GM23338 (cell line): ENCODE data around the gene ELFN2. TPM values are rescaled to one million over a fixed set of nuclear protein-coding genes. Genes with fewer than 3 reads are reported as not detected.

Experiments used
- ATAC-seq: fragments of 200-7000 bp; cut with Tn5 transposase; 3 replicates; pipeline ENCODE4 v1.9.1; 2020
- DNase-seq: peaks from one replicate; pipeline ENCODE4 v3.0.0-alpha.2; 2015; ENCODE audit warnings: low spot score
- H2AFZ ChIP-seq: fragments of 200-600 bp; sonication (generic); 2 replicates; pipeline ENCODE4 v1.8.0; 2016; ENCODE audit warnings: antibody characterized with exemption, mild to moderate bottlenecking, moderate library complexity
- H3F3A ChIP-seq: fragments of 200-600 bp; sonication (generic); replicated peaks from 2 replicates; pipeline ENCODE4 v1.8.0; 2017; ENCODE audit warnings: antibody characterized with exemption, mixed run types, low read depth
- H3K27ac ChIP-seq: fragments of 200-600 bp; sonication (generic); 2 replicates; pipeline ENCODE4 v1.6.1; 2016; ENCODE audit warnings: low read depth
- H3K27me3 ChIP-seq: fragments of 200-600 bp; sonication (generic); 2 replicates; pipeline ENCODE4 v1.8.0; 2016; ENCODE audit warnings: mild to moderate bottlenecking, mixed run types, moderate library complexity; ENCODE audit not compliant: insufficient read depth
- H3K36me3 ChIP-seq: fragments of 200-600 bp; sonication (generic); 2 replicates; pipeline ENCODE4 v1.8.0; 2016; ENCODE audit warnings: mild to moderate bottlenecking; ENCODE audit not compliant: insufficient read depth
- H3K4me1 ChIP-seq: fragments of 200-600 bp; sonication (generic); 2 replicates; pipeline ENCODE4 v1.8.0; 2016; ENCODE audit warnings: mild to moderate bottlenecking, moderate library complexity; ENCODE audit not compliant: insufficient read depth
- H3K4me2 ChIP-seq: fragments of 200-600 bp; sonication (generic); 2 replicates; pipeline ENCODE4 v1.7.1; 2017; ENCODE audit warnings: mixed run types
- H3K4me3 ChIP-seq: fragments of 200-600 bp; sonication (generic); 2 replicates; pipeline ENCODE4 v1.6.1; 2016; ENCODE audit warnings: mixed run types
- H3K79me2 ChIP-seq: fragments of 200-600 bp; sonication (generic); replicated peaks from 2 replicates; pipeline ENCODE4 v1.8.0; 2017; ENCODE audit warnings: mild to moderate bottlenecking; ENCODE audit not compliant: insufficient read depth
- H3K9me2 ChIP-seq: fragments of 200-600 bp; sonication (generic); 2 replicates; pipeline ENCODE4 v1.8.0; 2017; ENCODE audit not compliant: insufficient read depth
- H4K20me1 ChIP-seq: fragments of 200-600 bp; sonication (generic); replicated peaks from 2 replicates; pipeline ENCODE4 v1.8.0; 2017; ENCODE audit warnings: mild to moderate bottlenecking; ENCODE audit not compliant: insufficient read depth
- H3K27ac Mint-ChIP-seq: 2 replicates; pipeline ENCODE4 v1.8.0; 2020; ENCODE audit warnings: inconsistent platforms, mild to moderate bottlenecking, moderate library complexity, mixed read lengths
- H3K27me3 Mint-ChIP-seq: 3 replicates; pipeline ENCODE4 v1.8.0; 2022; ENCODE audit warnings: low read depth, mild to moderate bottlenecking, moderate library complexity, mixed read lengths, inconsistent platforms; ENCODE audit not compliant: insufficient read depth, poor library complexity
- H3K36me3 Mint-ChIP-seq: 3 replicates; pipeline ENCODE4 v1.8.0; 2021; ENCODE audit warnings: low read depth, mild to moderate bottlenecking, inconsistent platforms, moderate library complexity, mixed read lengths
- H3K4me1 Mint-ChIP-seq: 3 replicates; pipeline ENCODE4 v1.8.0; 2020; ENCODE audit warnings: mild to moderate bottlenecking, inconsistent platforms, mixed read lengths
- H3K4me3 Mint-ChIP-seq: 3 replicates; pipeline ENCODE4 v1.8.0; 2021; ENCODE audit warnings: moderate library complexity, mild to moderate bottlenecking, inconsistent platforms, mixed read lengths
- H3K9me3 Mint-ChIP-seq: 3 replicates; pipeline ENCODE4 v1.8.0; 2020; ENCODE audit warnings: moderate library complexity, mild to moderate bottlenecking, inconsistent platforms, mixed read lengths
- JUNB ChIP-seq: IDR thresholded peaks from one replicate; pipeline ENCODE4 v1.6.1; 2016; ENCODE audit warnings: antibody characterized with exemption; ENCODE audit not compliant: unreplicated experiment
- NANOG ChIP-seq: IDR thresholded peaks from 2 replicates; pipeline ENCODE4 v1.6.1; 2016; ENCODE audit warnings: antibody characterized with exemption, borderline replicate concordance
- ZNF331 ChIP-seq: fragments of 250-450 bp; sonication (Bioruptor Pico); IDR thresholded peaks from 2 replicates; pipeline ENCODE4 v1.5.0; 2020; ENCODE audit warnings: low read depth, mild to moderate bottlenecking, moderate library complexity
- polyA plus RNA-seq: library from polyadenylated mRNA; unstranded; fragments of >200 nt; fragmentation: Nextera tagmentation; extraction: Ambion mirVana; gene quantifications from 2 replicates; pipeline ENCODE4 v1.2.1, GENCODE V29; 2016
- total RNA-seq: library from RNA; depleted of rRNA; stranded (reverse); fragments of >200 nt; shearing (Covaris generic); gene quantifications from 2 replicates; pipeline ENCODE4 v1.2.3, GENCODE V29; 2014
- TF ChIP-seq, protein P1 (sequence below): fragments of 250-450 bp; sonication (Bioruptor Pico); IDR thresholded peaks from 2 replicates; pipeline ENCODE4 v1.5.0; 2020; ENCODE audit warnings: mild to moderate bottlenecking, moderate library complexity
- TF ChIP-seq, protein P2 (sequence below): IDR thresholded peaks from 2 replicates; pipeline ENCODE4 v1.6.1; 2016; ENCODE audit warnings: antibody characterized with exemption

Gene ELFN2
- total and polyA plus RNA-seq, 2 experiments from 2014 or later: 0.18 to 0.35 TPM

DNA sequence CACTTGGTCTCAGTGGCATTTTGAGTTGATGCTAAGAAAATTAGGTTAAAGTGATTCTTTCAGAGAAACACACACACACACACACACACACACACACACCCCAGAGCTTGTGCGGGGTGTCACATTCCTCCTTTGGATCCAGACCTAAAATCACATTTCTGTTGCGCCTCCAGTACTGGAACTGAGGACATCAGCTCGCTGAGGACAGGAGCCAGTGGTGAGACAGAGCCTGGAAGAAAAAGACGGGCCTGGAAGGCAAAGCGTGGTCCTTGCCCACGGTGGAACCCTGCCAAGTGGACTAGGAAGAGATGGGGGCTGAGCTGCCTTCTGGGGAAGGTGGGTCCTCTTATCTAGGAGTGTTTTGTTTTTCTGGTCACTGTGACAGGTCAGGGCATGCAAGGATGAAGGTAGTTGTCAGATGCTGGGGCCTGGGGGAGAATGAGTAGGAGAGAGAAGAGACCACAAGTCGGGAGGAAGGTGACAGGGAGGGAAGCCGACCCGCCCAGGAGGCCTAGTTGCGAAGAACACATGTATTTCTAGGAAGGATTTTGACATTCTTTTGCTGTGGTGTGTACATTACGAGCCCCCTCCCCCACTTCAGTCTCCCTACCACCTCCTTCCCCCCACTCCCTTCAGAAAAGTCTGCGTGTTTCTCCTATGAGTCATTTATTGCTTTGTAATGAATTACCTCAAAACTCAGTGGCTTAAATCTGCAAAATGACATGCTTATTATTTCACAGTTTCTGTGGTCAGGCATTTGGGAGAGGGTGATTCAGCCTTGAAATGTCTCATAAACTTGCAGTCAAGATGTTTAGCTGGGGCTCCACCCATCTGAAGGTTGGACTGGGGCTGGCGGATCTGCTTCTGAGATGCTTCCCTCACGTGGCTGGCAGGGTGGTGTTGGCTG lies 4.8 kb upstream of the ELFN2 start:
- Mint-ChIP-seq H3K4me3 (no peak overlapping the region), H3K27ac (no peak overlapping the region), H3K27me3 (peaks cover 23% of the 10 kb centered on the region), H3K9me3 (no peaks in the 10 kb centered on the region), H3K36me3 (no peaks in the 10 kb centered on the region), H3K4me1 (peaks cover 3% of the 10 kb centered on the region; the same call in 2 of the 3 replicates)
- Histone ChIP-seq H4K20me1 (no peaks in the 10 kb centered on the region; the same call in 1 of the 2 replicates), H3K27ac (no peak overlapping the region), H3K9me2 (no peaks in the 10 kb centered on the region), H3K36me3 (no peaks in the 10 kb centered on the region), H2AFZ (no peak overlapping the region), H3K4me2 (no peak overlapping the region), H3K27me3 (peaks cover 19% of the 10 kb centered on the region), H3F3A (peaks cover 7% of the 10 kb centered on the region), H3K4me3 (no peak overlapping the region), H3K79me2 (no peaks in the 10 kb centered on the region), H3K4me1 (peaks cover 5% of the 10 kb centered on the region; the same call in 1 of the 2 replicates)
- ATAC-seq (no peak), DNase-seq (no peak)
- TF ChIP-seq ZNF331 (CRISPR knock-in tag) (no peak), NANOG (no peak), JUNB (no peak)
- TF ChIP-seq, protein P1, sequence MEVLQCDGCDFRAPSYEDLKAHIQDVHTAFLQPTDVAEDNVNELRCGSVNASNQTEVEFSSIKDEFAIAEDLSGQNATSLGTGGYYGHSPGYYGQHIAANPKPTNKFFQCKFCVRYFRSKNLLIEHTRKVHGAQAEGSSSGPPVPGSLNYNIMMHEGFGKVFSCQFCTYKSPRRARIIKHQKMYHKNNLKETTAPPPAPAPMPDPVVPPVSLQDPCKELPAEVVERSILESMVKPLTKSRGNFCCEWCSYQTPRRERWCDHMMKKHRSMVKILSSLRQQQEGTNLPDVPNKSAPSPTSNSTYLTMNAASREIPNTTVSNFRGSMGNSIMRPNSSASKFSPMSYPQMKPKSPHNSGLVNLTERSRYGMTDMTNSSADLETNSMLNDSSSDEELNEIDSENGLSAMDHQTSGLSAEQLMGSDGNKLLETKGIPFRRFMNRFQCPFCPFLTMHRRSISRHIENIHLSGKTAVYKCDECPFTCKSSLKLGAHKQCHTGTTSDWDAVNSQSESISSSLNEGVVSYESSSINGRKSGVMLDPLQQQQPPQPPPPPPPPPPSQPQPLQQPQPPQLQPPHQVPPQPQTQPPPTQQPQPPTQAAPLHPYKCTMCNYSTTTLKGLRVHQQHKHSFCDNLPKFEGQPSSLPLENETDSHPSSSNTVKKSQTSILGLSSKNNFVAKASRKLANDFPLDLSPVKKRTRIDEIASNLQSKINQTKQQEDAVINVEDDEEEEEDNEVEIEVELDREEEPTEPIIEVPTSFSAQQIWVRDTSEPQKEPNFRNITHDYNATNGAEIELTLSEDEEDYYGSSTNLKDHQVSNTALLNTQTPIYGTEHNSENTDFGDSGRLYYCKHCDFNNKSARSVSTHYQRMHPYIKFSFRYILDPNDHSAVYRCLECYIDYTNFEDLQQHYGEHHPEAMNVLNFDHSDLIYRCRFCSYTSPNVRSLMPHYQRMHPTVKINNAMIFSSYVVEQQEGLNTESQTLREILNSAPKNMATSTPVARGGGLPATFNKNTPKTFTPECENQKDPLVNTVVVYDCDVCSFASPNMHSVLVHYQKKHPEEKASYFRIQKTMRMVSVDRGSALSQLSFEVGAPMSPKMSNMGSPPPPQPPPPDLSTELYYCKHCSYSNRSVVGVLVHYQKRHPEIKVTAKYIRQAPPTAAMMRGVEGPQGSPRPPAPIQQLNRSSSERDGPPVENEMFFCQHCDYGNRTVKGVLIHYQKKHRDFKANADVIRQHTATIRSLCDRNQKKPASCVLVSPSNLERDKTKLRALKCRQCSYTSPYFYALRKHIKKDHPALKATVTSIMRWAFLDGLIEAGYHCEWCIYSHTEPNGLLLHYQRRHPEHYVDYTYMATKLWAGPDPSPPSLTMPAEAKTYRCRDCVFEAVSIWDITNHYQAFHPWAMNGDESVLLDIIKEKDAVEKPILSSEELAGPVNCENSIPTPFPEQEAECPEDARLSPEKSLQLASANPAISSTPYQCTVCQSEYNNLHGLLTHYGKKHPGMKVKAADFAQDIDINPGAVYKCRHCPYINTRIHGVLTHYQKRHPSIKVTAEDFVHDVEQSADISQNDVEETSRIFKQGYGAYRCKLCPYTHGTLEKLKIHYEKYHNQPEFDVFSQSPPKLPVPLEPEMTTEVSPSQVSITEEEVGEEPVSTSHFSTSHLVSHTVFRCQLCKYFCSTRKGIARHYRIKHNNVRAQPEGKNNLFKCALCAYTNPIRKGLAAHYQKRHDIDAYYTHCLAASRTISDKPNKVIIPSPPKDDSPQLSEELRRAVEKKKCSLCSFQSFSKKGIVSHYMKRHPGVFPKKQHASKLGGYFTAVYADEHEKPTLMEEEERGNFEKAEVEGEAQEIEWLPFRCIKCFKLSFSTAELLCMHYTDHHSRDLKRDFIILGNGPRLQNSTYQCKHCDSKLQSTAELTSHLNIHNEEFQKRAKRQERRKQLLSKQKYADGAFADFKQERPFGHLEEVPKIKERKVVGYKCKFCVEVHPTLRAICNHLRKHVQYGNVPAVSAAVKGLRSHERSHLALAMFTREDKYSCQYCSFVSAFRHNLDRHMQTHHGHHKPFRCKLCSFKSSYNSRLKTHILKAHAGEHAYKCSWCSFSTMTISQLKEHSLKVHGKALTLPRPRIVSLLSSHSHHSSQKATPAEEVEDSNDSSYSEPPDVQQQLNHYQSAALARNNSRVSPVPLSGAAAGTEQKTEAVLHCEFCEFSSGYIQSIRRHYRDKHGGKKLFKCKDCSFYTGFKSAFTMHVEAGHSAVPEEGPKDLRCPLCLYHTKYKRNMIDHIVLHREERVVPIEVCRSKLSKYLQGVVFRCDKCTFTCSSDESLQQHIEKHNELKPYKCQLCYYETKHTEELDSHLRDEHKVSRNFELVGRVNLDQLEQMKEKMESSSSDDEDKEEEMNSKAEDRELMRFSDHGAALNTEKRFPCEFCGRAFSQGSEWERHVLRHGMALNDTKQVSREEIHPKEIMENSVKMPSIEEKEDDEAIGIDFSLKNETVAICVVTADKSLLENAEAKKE (CRISPR knock-in tag): no peak
- TF ChIP-seq, protein P2, sequence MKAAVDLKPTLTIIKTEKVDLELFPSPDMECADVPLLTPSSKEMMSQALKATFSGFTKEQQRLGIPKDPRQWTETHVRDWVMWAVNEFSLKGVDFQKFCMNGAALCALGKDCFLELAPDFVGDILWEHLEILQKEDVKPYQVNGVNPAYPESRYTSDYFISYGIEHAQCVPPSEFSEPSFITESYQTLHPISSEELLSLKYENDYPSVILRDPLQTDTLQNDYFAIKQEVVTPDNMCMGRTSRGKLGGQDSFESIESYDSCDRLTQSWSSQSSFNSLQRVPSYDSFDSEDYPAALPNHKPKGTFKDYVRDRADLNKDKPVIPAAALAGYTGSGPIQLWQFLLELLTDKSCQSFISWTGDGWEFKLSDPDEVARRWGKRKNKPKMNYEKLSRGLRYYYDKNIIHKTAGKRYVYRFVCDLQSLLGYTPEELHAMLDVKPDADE: no peak
